Heart left ventricle (tissue), 13 donors: Measurements from ENCODE around the gene CCIN.

Source experiments
- CTCF ChIP-seq, 12 donors: fragments of 200-600 bp; sonication (generic) in 4 of 12; IDR thresholded peaks; one replicate each; pipeline versions ENCODE4 v1.5.0 to v1.8.0; 2018 to 2022; ENCODE audit warnings: antibody characterized with exemption in 12 of 12, mild to moderate bottlenecking in 5 of 12
- POLR2A ChIP-seq, 2 donors: fragments of 450-650 bp; IDR thresholded peaks; one replicate each; pipeline ENCODE4 v1.6.1; 2017; ENCODE audit warnings: antibody characterized with exemption in 2 of 2, mild to moderate bottlenecking in 2 of 2, moderate library complexity in 2 of 2
- donor health status: ischemic (EF 13 %, LVEDD 7.1; RV severe dilation, severe dysfunction).
- donor health status: DM: no; HTN: yes; CAD: no.
- donor health status: DM: no; HTN: no; CAD: no.
- donor health status: ischemic (EF 25% LVEDD 6.9; RV normal size, moderate dysfunction).
- donor health status: ischemic (EF 25% LVEDD 5.7; RV mildly dilated, moderate dysfunction).
- donor health status: ischemic (EF 35%, LVEDD 5.7; RV mildly dilated, moderate dysfunction).
- donor health status: nonischemic (EF 11% LVEDD 7.7; RV severe dilation, severe dysfunction).
- donor health status: DM: yes; HTN: yes; CAD: no.
- donor health status: PGD.
- donor health status: ischemic (EF 29% LVEDD 5.4; RV normal size, mild dysfunction).
- donor health status: nonischemic (EF 23%, LVEDD 6.1; RV moderate dilation, normal function).

- TF ChIP-seq CTCF (IDR thresholded peaks at IDR 0.05) (no peak), POLR2A (IDR thresholded peaks at IDR 0.05) (no peak)
Measured at GRCh38 chr9:36210722-36211121, 41.5 kb downstream of the CCIN start.
